ENCODE data around the gene OCA2. TPM values are rescaled to one million over a fixed set of nuclear protein-coding genes. Genes with fewer than 3 reads are reported as not detected.
"Not testable (repeated sequence)": the region's sequence is repeated elsewhere in the genome, so short reads cannot be mapped to it uniquely, and the experiment has no call there.

The OCA2 gene
- total RNA-seq, 1 donor = not detected

GRCh38 chr15:27770769-27771554 lies 328.2 kb downstream of the OCA2 start:
- TF ChIP-seq, protein P1, sequence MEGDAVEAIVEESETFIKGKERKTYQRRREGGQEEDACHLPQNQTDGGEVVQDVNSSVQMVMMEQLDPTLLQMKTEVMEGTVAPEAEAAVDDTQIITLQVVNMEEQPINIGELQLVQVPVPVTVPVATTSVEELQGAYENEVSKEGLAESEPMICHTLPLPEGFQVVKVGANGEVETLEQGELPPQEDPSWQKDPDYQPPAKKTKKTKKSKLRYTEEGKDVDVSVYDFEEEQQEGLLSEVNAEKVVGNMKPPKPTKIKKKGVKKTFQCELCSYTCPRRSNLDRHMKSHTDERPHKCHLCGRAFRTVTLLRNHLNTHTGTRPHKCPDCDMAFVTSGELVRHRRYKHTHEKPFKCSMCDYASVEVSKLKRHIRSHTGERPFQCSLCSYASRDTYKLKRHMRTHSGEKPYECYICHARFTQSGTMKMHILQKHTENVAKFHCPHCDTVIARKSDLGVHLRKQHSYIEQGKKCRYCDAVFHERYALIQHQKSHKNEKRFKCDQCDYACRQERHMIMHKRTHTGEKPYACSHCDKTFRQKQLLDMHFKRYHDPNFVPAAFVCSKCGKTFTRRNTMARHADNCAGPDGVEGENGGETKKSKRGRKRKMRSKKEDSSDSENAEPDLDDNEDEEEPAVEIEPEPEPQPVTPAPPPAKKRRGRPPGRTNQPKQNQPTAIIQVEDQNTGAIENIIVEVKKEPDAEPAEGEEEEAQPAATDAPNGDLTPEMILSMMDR (IDR thresholded peaks at IDR 0.05; ENCODE audit: insufficient read depth, low read length) = no peak

DNA sequence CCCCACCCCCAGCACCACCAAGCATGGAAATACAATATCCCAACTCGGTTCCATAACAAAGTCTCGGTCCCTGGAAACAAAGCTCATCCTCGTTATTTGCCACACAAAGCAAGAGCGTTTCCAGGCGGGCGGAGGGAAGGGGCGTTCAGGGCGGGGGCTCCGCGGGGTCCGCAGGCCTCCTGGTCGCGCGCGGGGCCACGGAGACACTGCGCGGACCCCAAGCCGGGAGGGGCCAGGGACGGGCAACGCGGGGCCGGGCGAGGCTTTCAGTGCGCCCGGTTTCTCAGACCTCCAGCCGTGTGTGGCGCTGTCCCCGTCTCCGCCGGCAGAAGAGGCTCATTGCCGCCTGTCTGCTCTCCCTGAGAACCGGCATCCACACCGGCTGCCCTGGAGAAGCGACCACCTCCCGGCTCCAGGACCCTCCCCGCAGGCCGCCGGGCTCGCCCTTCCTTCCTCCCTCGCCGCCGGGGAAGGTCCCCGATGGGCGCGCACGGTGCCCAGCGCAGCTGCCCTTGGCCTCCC lies 329.0 kb downstream of the OCA2 start:
- DNase-seq (ENCODE audit: low read depth) = no peak
- TF ChIP-seq, protein P1 (IDR thresholded peaks at IDR 0.05; ENCODE audit: insufficient read depth, low read length) = no peak
- H3K4me3 ChIP-seq (ENCODE audit: low read depth, low read length) = no peak overlapping the region

More at GRCh38 chr15:27770769-27771554, 328.2 kb downstream of the OCA2 start:
- H3K4me3 ChIP-seq (ENCODE audit: low read depth, low read length) = no peak overlapping the region
- DNase-seq (ENCODE audit: low read depth) = no peak

DNA sequence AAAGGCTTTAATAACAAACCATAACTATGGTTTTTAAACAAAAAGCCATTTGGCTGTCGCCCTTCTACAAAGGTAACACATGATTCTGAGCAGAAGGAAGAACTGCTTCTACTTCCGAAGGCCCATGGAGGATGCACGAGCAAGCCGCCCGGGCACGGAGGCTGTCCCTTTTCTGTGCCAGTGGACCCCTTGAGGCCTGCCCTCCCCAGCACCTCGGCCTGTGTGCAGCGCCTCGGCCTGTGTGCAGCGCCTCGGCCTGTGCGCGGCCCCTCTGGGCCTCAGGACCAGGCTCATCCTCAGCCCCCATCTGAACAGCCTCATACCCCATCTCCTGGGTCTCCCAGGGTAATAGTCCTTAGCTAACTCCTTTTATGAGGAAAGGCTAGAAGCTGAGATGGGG lies 329.5 kb downstream of the OCA2 start:
- H3K4me3 ChIP-seq (ENCODE audit: low read depth, low read length) = no peak overlapping the region
- TF ChIP-seq, protein P1 (IDR thresholded peaks at IDR 0.05; ENCODE audit: insufficient read depth, low read length) = no peak
- no peak for DNase-seq (ENCODE audit: low read depth)

- TF ChIP-seq, protein P1 (IDR thresholded peaks at IDR 0.05; ENCODE audit: insufficient read depth, low read length) = no peak
These were observed 330.2 kb downstream of the OCA2 start for GRCh38 chr15:27768732-27769475.

GRCh38 chr15:27767918-27768640 lies 331.0 kb downstream of the OCA2 start:
- no peak for DNase-seq (ENCODE audit: low read depth)
- H3K4me3 ChIP-seq (ENCODE audit: low read depth, low read length) = no peak overlapping the region
- TF ChIP-seq, protein P1 (IDR thresholded peaks at IDR 0.05; ENCODE audit: insufficient read depth, low read length) = no peak

More at GRCh38 chr15:27768732-27769475, 330.2 kb downstream of the OCA2 start:
- no peak for DNase-seq (ENCODE audit: low read depth)
- H3K4me3 ChIP-seq (ENCODE audit: low read depth, low read length) = no peak overlapping the region

DNA sequence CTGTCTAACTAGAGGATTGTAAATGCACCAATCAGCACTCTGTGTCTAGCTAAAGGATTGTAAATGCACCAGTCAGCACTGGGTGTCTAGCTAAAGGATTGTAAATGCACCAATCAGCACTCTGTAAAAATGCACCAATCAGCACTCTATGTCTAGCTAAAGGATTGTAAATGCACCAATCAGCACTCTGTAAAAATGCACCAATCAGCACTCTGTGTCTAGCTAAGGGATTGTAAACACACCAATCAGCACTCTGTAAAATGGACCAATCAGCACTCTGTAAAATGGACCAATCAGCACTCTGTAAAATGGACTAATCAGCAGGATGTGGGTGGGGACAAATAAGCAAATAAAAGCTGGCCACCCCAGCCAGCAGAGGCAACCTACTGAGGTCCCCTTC lies 331.7 kb downstream of the OCA2 start:
- not testable (repeated sequence) for DNase-seq (ENCODE audit: low read depth); H3K4me3 ChIP-seq (ENCODE audit: low read depth, low read length)
